GM12878 (cell line): ENCODE data around the gene SNCB. TPM values are rescaled to one million over a fixed set of nuclear protein-coding genes. Genes with fewer than 3 reads are reported as not detected.

Source experiments
- ATAC-seq: fragments of 200-7000 bp; cut with Tn5 transposase; 3 replicates; pipeline ENCODE4 v1.9.1; 2020; ENCODE audit warnings: mild to moderate bottlenecking, moderate library complexity
- BruUV-seq: library from RNA; stranded (reverse); fragments of 400-500 nt; replicated peaks from 2 replicates; lab custom pipeline; 2021; lab: Mats Ljungman, UMichigan
- CTCF ChIA-PET: fragments of 300-600 bp; sonication (Branson Sonifier 250); formaldehyde crosslinking; extraction: SDS; loops from one replicate; lab custom pipeline; 2021; ENCODE audit warnings: inconsistent platforms; lab: Yijun Ruan, JAX
- POLR2A ChIA-PET: fragments of 350-600 bp; formaldehyde crosslinking; extraction: SDS; loops from one replicate; lab custom pipeline; 2021; ENCODE audit warnings: inconsistent platforms; lab: Charles Lee
- RAD21 ChIA-PET: fragments of 300-600 bp; sonication (Branson Sonifier 250); formaldehyde crosslinking; loops from one replicate; lab custom pipeline; 2023; ENCODE audit warnings: antibody characterized with exemption; ENCODE audit not compliant: unreplicated experiment; lab: Charles Lee
- SMC1A ChIA-PET: fragments of 300-600 bp; sonication (Branson Sonifier 250); formaldehyde crosslinking; loops from one replicate; lab custom pipeline; 2023; ENCODE audit not compliant: unreplicated experiment, uncharacterized antibody; lab: Charles Lee
- DNase-seq: peaks from one replicate; pipeline ENCODE4 v3.0.0-alpha.2; 2011; ENCODE audit warnings: low read depth, low spot score
- FAIRE-seq: peaks from 3 replicates; lab custom pipeline; 2011; peaks lifted over from hg19 to GRCh38; lab: Jason Lieb, UNC
- H2AFZ ChIP-seq: 2 replicates; pipeline ENCODE4 v1.6.0; 2011; ENCODE audit warnings: low read depth, low read length, control low read depth; ENCODE audit not compliant: control insufficient read depth
- H3K27ac ChIP-seq: 2 replicates; pipeline ENCODE4 v1.5.1; 2011; ENCODE audit warnings: control low read depth; ENCODE audit not compliant: control insufficient read depth, insufficient read depth
- H3K27me3 ChIP-seq, 2 experiments: replicated peaks in 1 of 2; 2 replicates each; pipeline versions ENCODE4 v1.6.0 to v1.6.1; 2011; ENCODE audit warnings: low read length in 1 of 2; ENCODE audit not compliant: control insufficient read depth in 2 of 2, insufficient read depth in 2 of 2
- H3K36me3 ChIP-seq, 2 experiments: 2 replicates each; pipeline ENCODE4 v1.5.1; 2011; ENCODE audit warnings: low read length in 1 of 2; ENCODE audit not compliant: control insufficient read depth in 2 of 2, insufficient read depth in 2 of 2
- H3K4me1 ChIP-seq: 2 replicates; pipeline ENCODE4 v1.6.1; 2011; ENCODE audit warnings: mild to moderate bottlenecking, low read length, moderate library complexity, mixed read lengths; ENCODE audit not compliant: control insufficient read depth, insufficient read depth
- H3K4me2 ChIP-seq: 2 replicates; pipeline ENCODE4 v1.6.0; 2011; ENCODE audit warnings: control low read depth; ENCODE audit not compliant: control insufficient read depth, insufficient read depth
- H3K4me3 ChIP-seq: fragments of 200-600 bp; sonication (generic); 2 replicates; pipeline ENCODE4 v1.5.1; 2016
- H3K79me2 ChIP-seq: 2 replicates; pipeline ENCODE4 v1.6.0; 2011; ENCODE audit warnings: low read length; ENCODE audit not compliant: control insufficient read depth, insufficient read depth
- H3K9ac ChIP-seq: 2 replicates; pipeline ENCODE4 v1.8.0; 2011; ENCODE audit warnings: low read length, control low read depth, mixed read lengths; ENCODE audit not compliant: control insufficient read depth, insufficient read depth
- H3K9me3 ChIP-seq: replicated peaks from 3 replicates; pipeline ENCODE4 v1.5.1; 2011; ENCODE audit warnings: mild to moderate bottlenecking, low read length; ENCODE audit not compliant: control insufficient read depth, insufficient read depth
- H4K20me1 ChIP-seq: 2 replicates; pipeline ENCODE4 v1.6.0; 2011; ENCODE audit not compliant: control insufficient read depth, insufficient read depth
- EP300 ChIP-seq, 2 experiments: fragments of 150-350 bp in 1 of 2; IDR thresholded peaks; 2 replicates each; pipeline ENCODE4 v1.6.1; 2011 to 2012; ENCODE audit warnings: low read depth in 2 of 2, low read length in 2 of 2, borderline replicate concordance in 1 of 2, improper control_type of control experiment in 1 of 2, inconsistent platforms in 1 of 2; ENCODE audit not compliant: control insufficient read depth in 1 of 2
- ETV6 ChIP-seq, 2 experiments: fragments of 450-650 bp in 1 of 2; IDR thresholded peaks in 1 of 2; conservative IDR thresholded peaks in 1 of 2; 2 replicates each; pipeline ENCODE4 v1.6.1; 2014; ENCODE audit warnings: antibody characterized with exemption in 1 of 2, borderline replicate concordance in 1 of 2, low read depth in 1 of 2, mild to moderate bottlenecking in 1 of 2, moderate library complexity in 1 of 2
- FOXM1 ChIP-seq: IDR thresholded peaks from 2 replicates; pipeline ENCODE4 v1.6.1; 2012; ENCODE audit warnings: low read depth, mild to moderate bottlenecking, inconsistent platforms, low read length, moderate library complexity
- KAT2A ChIP-seq: conservative IDR thresholded peaks from 2 replicates; pipeline ENCODE4 v1.6.1; 2011; ENCODE audit warnings: low read depth, low read length; ENCODE audit not compliant: control insufficient read depth
- MYB ChIP-seq: fragments of 150-350 bp; IDR thresholded peaks from 2 replicates; pipeline ENCODE4 v1.6.1; 2014; ENCODE audit warnings: mild to moderate bottlenecking, low read depth, low read length, borderline replicate concordance
- PAX5 ChIP-seq: IDR thresholded peaks from 2 replicates; pipeline ENCODE4 v1.6.1; 2011; ENCODE audit warnings: low read depth, low read length, borderline replicate concordance
- PAX8 ChIP-seq: fragments of 450-650 bp; IDR thresholded peaks from 2 replicates; pipeline ENCODE4 v1.6.1; 2017; ENCODE audit warnings: mild to moderate bottlenecking, moderate library complexity
- PBX3 ChIP-seq: IDR thresholded peaks from 2 replicates; pipeline ENCODE4 v1.6.1; 2011; ENCODE audit warnings: mild to moderate bottlenecking, low read depth, low read length, moderate library complexity; ENCODE audit not compliant: insufficient replicate concordance
- RUNX3 ChIP-seq: IDR thresholded peaks from 2 replicates; pipeline ENCODE4 v1.6.1; 2012; ENCODE audit warnings: low read length, inconsistent platforms
- SKIL ChIP-seq: fragments of 450-650 bp; IDR thresholded peaks from 2 replicates; pipeline ENCODE4 v1.6.1; 2017; ENCODE audit warnings: mild to moderate bottlenecking, low read depth, inconsistent platforms; ENCODE audit not compliant: poor library complexity, severe bottlenecking
- SPI1 ChIP-seq: IDR thresholded peaks from 2 replicates; pipeline ENCODE4 v1.6.1; 2011; ENCODE audit warnings: low read depth, mild to moderate bottlenecking, low read length, moderate library complexity, borderline replicate concordance; ENCODE audit not compliant: insufficient read depth
- STAT1 ChIP-seq: fragments of 450-650 bp; conservative IDR thresholded peaks from 2 replicates; pipeline ENCODE4 v1.6.1; 2014; ENCODE audit warnings: antibody characterized with exemption, mild to moderate bottlenecking
- ZNF592 ChIP-seq: fragments of 450-650 bp; IDR thresholded peaks from 2 replicates; pipeline ENCODE4 v1.6.1; 2017; ENCODE audit warnings: mild to moderate bottlenecking, moderate library complexity
- ZNF622 ChIP-seq: fragments of 450-650 bp; IDR thresholded peaks from 2 replicates; pipeline ENCODE4 v1.6.1; 2017; ENCODE audit warnings: mild to moderate bottlenecking, inconsistent platforms
- WGBS: methylation state at CpG from one replicate; pipeline ENCODE4 v1.1.6; 2016; ENCODE audit warnings: low lambda C conversion rate; ENCODE audit not compliant: insufficient replicate concordance, insufficient coverage; ENCODE audit errors: missing lambda C conversion rate; 5-methylcytosine and 5-hydroxymethylcytosine counted together
- in situ Hi-C: fragments of 300-500 bp; cut with MboI; formaldehyde crosslinking; loops from 9 replicates; pipeline ENCODE4 v1.14.3; 2018; ENCODE audit warnings: mixed read lengths
- intact Hi-C: fragments of 100-400 bp; cut with micrococcal nuclease; formaldehyde crosslinking; loops from one replicate; pipeline ENCODE4 v1.14.2; 2022; ENCODE audit not compliant: unreplicated experiment
- polyA plus RNA-seq, 11 experiments: library from polyadenylated mRNA; depleted of rRNA in 4 of 11; unstranded in 6 of 11; stranded (reverse) in 5 of 11; fragments of >200 nt; fragmentation: Nextera tagmentation in 4 of 11; fragmentation: Illumina TruSeq in 1 of 11; extraction: Ambion mirVana in 4 of 11; extraction: Trizol in 1 of 11; gene quantifications; 1 replicate in 1 of 11; 2 replicates in 10 of 11; pipeline versions ENCODE4 v1.2.1 to v1.2.3, GENCODE V29; 2011 to 2016; ENCODE audit warnings: inconsistent platforms in 2 of 11, missing spikeins in 2 of 11, low read depth in 1 of 11
- total RNA-seq, 4 experiments: library from RNA; depleted of rRNA in 3 of 4; stranded (reverse); fragments of >200 nt in 3 of 4; fragmentation: Illumina TruSeq in 1 of 4; extraction: Trizol in 1 of 4; gene quantifications; 2 replicates each; pipeline versions ENCODE4 v1.2.1 to v1.2.3, GENCODE V29; 2013 to 2021

Gene SNCB
- total and polyA plus RNA-seq, 10 of the 15 experiments (the other 5 are each of a cell fraction or from before 2014, with no cell fraction given) = 0.75 TPM; not detected in 9

GRCh38 chr5:176661676-176662075 lies 31.3 kb upstream of the SNCB start:
- H3K9me3 ChIP-seq = no peaks in the 10 kb centered on the region
- ChIA-PET POLR2A (no interaction called here), RAD21 (interaction anchor here (0.7 to 3.1 kb wide), 8 partner anchors 11 to 179 kb away, joined by 3 to 20 read pairs (median 5); partner anchors contain the start of gene TSPAN17), CTCF (interaction anchor here (0.5 to 6.3 kb wide), 21 partner anchors 10 to 451 kb away, joined by 3 to 102 read pairs (median 9); partner anchors contain the start of genes CLTB and HK3), SMC1A (interaction anchor here (1.1 to 2.3 kb wide), 8 partner anchors 16 to 451 kb away, joined by 4 to 35 read pairs (median 7); no protein-coding TSS in a partner anchor)
- in situ Hi-C loops = no loop called here
- no peak overlapping the region for H3K4me2 ChIP-seq
- intact Hi-C loops = loop anchor here (2.0 to 5.0 kb wide), 2 partner anchors 241 to 451 kb away; no protein-coding TSS in a partner anchor
- H3K27ac ChIP-seq = no peak overlapping the region
- DNase-seq (no peak), ATAC-seq (no peak), FAIRE-seq (no peak)
- no peak overlapping the region for H3K9ac ChIP-seq
- H3K4me3 ChIP-seq = no peak overlapping the region
- no peaks in the 10 kb centered on the region for H3K79me2 ChIP-seq
- H4K20me1 ChIP-seq = no peaks in the 10 kb centered on the region; the same call in 1 of the 2 replicates
- H3K4me1 ChIP-seq = peaks cover 16% of the 10 kb centered on the region
- H3K27me3 ChIP-seq = no peaks in the 10 kb centered on the region
- H2AFZ ChIP-seq = no peak overlapping the region
- BruUV-seq = no TSS peak
- H3K36me3 ChIP-seq = no peaks in the 10 kb centered on the region
- WGBS = 80% methylated on average over 10 of the region's 10 CpGs
- TF ChIP-seq STAT1 (no peak), PAX5 (no peak), RUNX3 (no peak), MYB (no peak), PBX3 (no peak), EP300 (IDR thresholded peaks at IDR 0.05; ENCODE audit: borderline replicate concordance in 1 of 2, control insufficient read depth in 1 of 2, low read depth in 2 of 2, low read length in 2 of 2) (no peak), ZNF592 (no peak), FOXM1 (no peak), ZNF622 (no peak), ETV6 (conservative IDR thresholded peaks at IDR 0.05 in 1 of 2, IDR thresholded peaks at IDR 0.05 in 1 of 2; ENCODE audit: borderline replicate concordance in 1 of 2, low read depth in 1 of 2) (no peak), SPI1 (no peak), PAX8 (no peak), KAT2A (no peak), SKIL (no peak)
